A673 (cell line): ENCODE results near the gene PPP1R3F.

Experiments
- EZH2 ChIP-seq: fragments of 200-600 bp; sonication (generic); IDR thresholded peaks from 2 replicates; pipeline ENCODE4 v1.6.1; 2017; ENCODE audit warnings: borderline replicate concordance, low read depth, mild to moderate bottlenecking, mixed read lengths, antibody characterized with exemption, low read length; ENCODE audit not compliant: poor library complexity, severe bottlenecking
- TF ChIP-seq, protein P1 (sequence below): fragments of 300-800, 200-600 bp; sonication (generic); conservative IDR thresholded peaks from 2 replicates; pipeline ENCODE4 v1.5.1; 2017; ENCODE audit warnings: low read depth, mild to moderate bottlenecking, antibody characterized with exemption, low read length, moderate library complexity, mixed read lengths

GRCh38 chrX:49249616-49250015, 20.0 kb upstream of the PPP1R3F start:
- TF ChIP-seq, protein P1, sequence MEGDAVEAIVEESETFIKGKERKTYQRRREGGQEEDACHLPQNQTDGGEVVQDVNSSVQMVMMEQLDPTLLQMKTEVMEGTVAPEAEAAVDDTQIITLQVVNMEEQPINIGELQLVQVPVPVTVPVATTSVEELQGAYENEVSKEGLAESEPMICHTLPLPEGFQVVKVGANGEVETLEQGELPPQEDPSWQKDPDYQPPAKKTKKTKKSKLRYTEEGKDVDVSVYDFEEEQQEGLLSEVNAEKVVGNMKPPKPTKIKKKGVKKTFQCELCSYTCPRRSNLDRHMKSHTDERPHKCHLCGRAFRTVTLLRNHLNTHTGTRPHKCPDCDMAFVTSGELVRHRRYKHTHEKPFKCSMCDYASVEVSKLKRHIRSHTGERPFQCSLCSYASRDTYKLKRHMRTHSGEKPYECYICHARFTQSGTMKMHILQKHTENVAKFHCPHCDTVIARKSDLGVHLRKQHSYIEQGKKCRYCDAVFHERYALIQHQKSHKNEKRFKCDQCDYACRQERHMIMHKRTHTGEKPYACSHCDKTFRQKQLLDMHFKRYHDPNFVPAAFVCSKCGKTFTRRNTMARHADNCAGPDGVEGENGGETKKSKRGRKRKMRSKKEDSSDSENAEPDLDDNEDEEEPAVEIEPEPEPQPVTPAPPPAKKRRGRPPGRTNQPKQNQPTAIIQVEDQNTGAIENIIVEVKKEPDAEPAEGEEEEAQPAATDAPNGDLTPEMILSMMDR = no peak
- no peak for TF ChIP-seq EZH2
